Prostate gland (tissue), 2 donors: ENCODE data around the gene SNRNP40. TPM values are rescaled to one million over a fixed set of nuclear protein-coding genes. Genes with fewer than 3 reads are reported as not detected.

Experiments
- DNase-seq: peaks from one replicate; pipeline ENCODE4 v3.0.0-alpha.2; 2019; ENCODE audit warnings: low spot score
- H3K27ac ChIP-seq, 2 donors: fragments of 200-600 bp; sonication (generic); 2 replicates each; pipeline ENCODE4 v1.5.1; 2017 to 2019
- H3K27me3 ChIP-seq: fragments of 200-600 bp; sonication (generic); replicated peaks from 2 replicates; pipeline ENCODE4 v1.5.1; 2019; ENCODE audit not compliant: insufficient read depth
- H3K36me3 ChIP-seq, 2 donors: fragments of 200-600 bp; sonication (generic); 1 replicate in 1 of 2; 2 replicates in 1 of 2; pipeline versions ENCODE4 v1.5.1 to v1.8.1; 2017 to 2019
- H3K4me1 ChIP-seq: fragments of 200-600 bp; sonication (generic); replicated peaks from 2 replicates; pipeline ENCODE4 v1.5.1; 2019
- H3K4me3 ChIP-seq, 2 donors: fragments of 200-600 bp; sonication (generic); 2 replicates each; pipeline ENCODE4 v1.5.1; 2017 to 2019
- H3K9me3 ChIP-seq: fragments of 200-600 bp; sonication (generic); 2 replicates; pipeline ENCODE4 v1.5.1; 2017
- CTCF ChIP-seq, 4 experiments: fragments of 200-600 bp in 2 of 4; fragments of 450-650 bp in 2 of 4; sonication (generic) in 2 of 4; IDR thresholded peaks; 1 replicate in 3 of 4; 2 replicates in 1 of 4; pipeline ENCODE4 v1.5.1; 2016 to 2019; ENCODE audit warnings: antibody characterized with exemption in 4 of 4, mild to moderate bottlenecking in 2 of 4, moderate library complexity in 2 of 4
- POLR2A ChIP-seq: fragments of 450-650 bp; IDR thresholded peaks from one replicate; pipeline ENCODE4 v1.6.1; 2016; ENCODE audit warnings: antibody characterized with exemption, mild to moderate bottlenecking
- POLR2AphosphoS5 ChIP-seq: sonication (generic); formaldehyde crosslinking; IDR thresholded peaks from one replicate; pipeline ENCODE4 v1.6.1; 2017; ENCODE audit warnings: antibody characterized with exemption
- WGBS: methylation state at CpG from one replicate; pipeline ENCODE4 v1.1.5; 2018; 5-methylcytosine and 5-hydroxymethylcytosine counted together
- intact Hi-C: fragments of 100-400 bp; cut with DNase I; formaldehyde crosslinking; loops from one replicate; pipeline ENCODE4 v1.14.2; 2022
- total RNA-seq, 2 donors: library from RNA; depleted of rRNA; stranded (reverse); fragments of >200 nt; gene quantifications; one replicate each; pipeline ENCODE4 v1.1.0, GENCODE V29; 2016

SNRNP40 gene
- total RNA-seq, 2 donors from 2014 or later: 58.7 to 65.4 TPM

GRCh38 chr1:31215065-31215570, 81.5 kb downstream of the SNRNP40 start:
- TF ChIP-seq POLR2A: no peak
- no peak for TF ChIP-seq POLR2AphosphoS5
- no peak for TF ChIP-seq CTCF (IDR thresholded peaks at IDR 0.05)
- no peak for DNase-seq
- no peaks in the 10 kb centered on the region for H3K4me1 ChIP-seq
- H3K27ac ChIP-seq: no peak overlapping the region
- no peak overlapping the region for H3K4me3 ChIP-seq
- intact Hi-C loops: no loop called here
- H3K27me3 ChIP-seq: no peaks in the 10 kb centered on the region
- H3K36me3 ChIP-seq: no peaks in the 10 kb centered on the region
- H3K9me3 ChIP-seq: no peaks in the 10 kb centered on the region
- 66% methylated on average over 11 of the region's 11 CpGs for WGBS

- Histone ChIP-seq H3K27ac (no peak overlapping the region), H3K4me1 (no peaks in the 10 kb centered on the region), H3K4me3 (no peak overlapping the region), H3K27me3 (no peaks in the 10 kb centered on the region), H3K36me3 (no peaks in the 10 kb centered on the region), H3K9me3 (no peaks in the 10 kb centered on the region)
- no peak for DNase-seq
- intact Hi-C loops: no loop called here
- WGBS: 69% methylated on average over 12 of the region's 12 CpGs
- TF ChIP-seq CTCF (IDR thresholded peaks at IDR 0.05) (no peak), POLR2AphosphoS5 (no peak), POLR2A (no peak)
Measured at GRCh38 chr1:31214316-31215064, 82.1 kb downstream of the SNRNP40 start.

Other genes starting within 250 kb of the SNRNP40 start
- 100 to 1,000 TPM in 1 of 2 donors, 10 to 100 TPM in 1; 80.3 to 120 TPM for gene PUM1, start 231.1 kb downstream of the SNRNP40 start, total RNA-seq
- under 1 TPM; 0.51 to 0.73 TPM for gene NKAIN1, start 56.9 kb downstream of the SNRNP40 start, total RNA-seq
- 10 to 100 TPM; 31.5 to 39.0 TPM for gene ZCCHC17, start 244 bp upstream of the SNRNP40 start, total RNA-seq
- gene FABP3, start 76.3 kb upstream of the SNRNP40 start, total RNA-seq: 10 to 100 TPM; 25.0 to 54.1 TPM
- gene SERINC2, start 116.4 kb upstream of the SNRNP40 start, total RNA-seq: 100 to 1,000 TPM in 1 of 2 donors, 10 to 100 TPM in 1; 76.1 to 110 TPM